Body of pancreas (tissue), 4 donors: Measurements from ENCODE around the gene RBM20. TPM values are rescaled to one million over a fixed set of nuclear protein-coding genes. Genes with fewer than 3 reads are reported as not detected.

Source experiments
- ATAC-seq: fragments of 150-250 bp; one replicate; pipeline ENCODE4 v1.9.1; 2016
- DNase-seq, 4 donors: peaks; one replicate each; pipeline ENCODE4 v3.0.0-alpha.2; 2019
- H3K27ac ChIP-seq, 4 donors: fragments of 200-600 bp; sonication (generic); 1 replicate in 3 of 4; 2 replicates in 1 of 4; pipeline versions ENCODE4 v1.5.1 to v1.6.1; 2016 to 2019; ENCODE audit warnings: mild to moderate bottlenecking in 1 of 4, mixed read lengths in 1 of 4, moderate library complexity in 1 of 4
- H3K27me3 ChIP-seq, 2 donors: fragments of 200-600 bp; sonication (generic); one replicate each; pipeline ENCODE4 v1.6.0; 2016; ENCODE audit warnings: mild to moderate bottlenecking in 1 of 2
- H3K36me3 ChIP-seq, 2 donors: fragments of 200-600 bp; sonication (generic); replicated peaks in 1 of 2; 2 replicates each; pipeline ENCODE4 v1.5.1; 2016; ENCODE audit warnings: low read depth in 2 of 2; ENCODE audit not compliant: insufficient read depth in 1 of 2
- H3K4me1 ChIP-seq: fragments of 200-600 bp; sonication (generic); one replicate; pipeline ENCODE4 v1.6.0; 2016
- H3K4me3 ChIP-seq, 2 donors: fragments of 200-600 bp; sonication (generic); 1 replicate in 1 of 2; 2 replicates in 1 of 2; pipeline ENCODE4 v1.5.1; 2016 to 2019
- H3K9me3 ChIP-seq, 3 donors: fragments of 200-600 bp; sonication (generic); 1 replicate in 2 of 3; 2 replicates in 1 of 3; pipeline ENCODE4 v1.5.1; 2016
- POLR2A ChIP-seq, 3 donors: fragments of 450-650 bp; IDR thresholded peaks; one replicate each; pipeline ENCODE4 v1.6.1; 2016; ENCODE audit warnings: antibody characterized with exemption in 3 of 3, mild to moderate bottlenecking in 2 of 3
- WGBS, 2 donors: methylation state at CpG; one replicate each; pipeline ENCODE4 v1.1.5; 2017; 5-methylcytosine and 5-hydroxymethylcytosine counted together
- intact Hi-C: fragments of 100-400 bp; cut with DNase I; formaldehyde crosslinking; loops from one replicate; pipeline ENCODE4 v1.15.1; 2023
- total RNA-seq, 2 donors: library from RNA; depleted of rRNA; stranded (reverse); fragments of >200 nt; gene quantifications; one replicate each; pipeline ENCODE4 v1.1.0, GENCODE V29; 2016
- TF ChIP-seq, protein P1 (sequence below), 7 experiments: fragments of 450-650 bp in 4 of 7; fragments of 200-600 bp in 3 of 7; sonication (generic) in 3 of 7; IDR thresholded peaks; one replicate each; pipeline ENCODE4 v1.5.1; 2016 to 2019; ENCODE audit warnings: antibody characterized with exemption in 7 of 7

Gene RBM20
- total RNA-seq, 2 donors from 2014 or later: 14.5 to 39.4 TPM

- no peak for ATAC-seq
- H3K36me3 ChIP-seq: no peaks in the 10 kb centered on the region
- H3K27ac ChIP-seq: peak overlapping the region; percentile 70 to 98 (median 94)
- 52 to 68% methylated on average over 7 of the region's 7 CpGs for WGBS, 2 donors
- peaks cover 98% of the 10 kb centered on the region for H3K4me1 ChIP-seq
- H3K9me3 ChIP-seq: no peaks in the 10 kb centered on the region
- intact Hi-C loops: no loop called here
- no peak for DNase-seq
- no peak overlapping the region for H3K4me3 ChIP-seq
- TF ChIP-seq, protein P1, sequence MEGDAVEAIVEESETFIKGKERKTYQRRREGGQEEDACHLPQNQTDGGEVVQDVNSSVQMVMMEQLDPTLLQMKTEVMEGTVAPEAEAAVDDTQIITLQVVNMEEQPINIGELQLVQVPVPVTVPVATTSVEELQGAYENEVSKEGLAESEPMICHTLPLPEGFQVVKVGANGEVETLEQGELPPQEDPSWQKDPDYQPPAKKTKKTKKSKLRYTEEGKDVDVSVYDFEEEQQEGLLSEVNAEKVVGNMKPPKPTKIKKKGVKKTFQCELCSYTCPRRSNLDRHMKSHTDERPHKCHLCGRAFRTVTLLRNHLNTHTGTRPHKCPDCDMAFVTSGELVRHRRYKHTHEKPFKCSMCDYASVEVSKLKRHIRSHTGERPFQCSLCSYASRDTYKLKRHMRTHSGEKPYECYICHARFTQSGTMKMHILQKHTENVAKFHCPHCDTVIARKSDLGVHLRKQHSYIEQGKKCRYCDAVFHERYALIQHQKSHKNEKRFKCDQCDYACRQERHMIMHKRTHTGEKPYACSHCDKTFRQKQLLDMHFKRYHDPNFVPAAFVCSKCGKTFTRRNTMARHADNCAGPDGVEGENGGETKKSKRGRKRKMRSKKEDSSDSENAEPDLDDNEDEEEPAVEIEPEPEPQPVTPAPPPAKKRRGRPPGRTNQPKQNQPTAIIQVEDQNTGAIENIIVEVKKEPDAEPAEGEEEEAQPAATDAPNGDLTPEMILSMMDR (IDR thresholded peaks at IDR 0.05): no peak
- TF ChIP-seq POLR2A (IDR thresholded peaks at IDR 0.05): no peak
- H3K27me3 ChIP-seq: no peaks in the 10 kb centered on the region
Measured at GRCh38 chr10:110842326-110842904, 198.3 kb downstream of the RBM20 start.

GRCh38 chr10:110843031-110843430, 198.9 kb downstream of the RBM20 start:
- Histone ChIP-seq H3K27ac (peak overlapping the region; percentile 70 to 98 (median 94)), H3K9me3 (no peaks in the 10 kb centered on the region), H3K27me3 (no peaks in the 10 kb centered on the region), H3K4me1 (peaks cover 98% of the 10 kb centered on the region), H3K4me3 (no peak overlapping the region), H3K36me3 (no peaks in the 10 kb centered on the region)
- DNase-seq (no peak), ATAC-seq (no peak)
- intact Hi-C loops: no loop called here
- TF ChIP-seq, protein P1 (IDR thresholded peaks at IDR 0.05): no peak
- no peak for TF ChIP-seq POLR2A (IDR thresholded peaks at IDR 0.05)
- 34 to 45% methylated on average over 2 of the region's 2 CpGs for WGBS, 2 donors

DNA sequence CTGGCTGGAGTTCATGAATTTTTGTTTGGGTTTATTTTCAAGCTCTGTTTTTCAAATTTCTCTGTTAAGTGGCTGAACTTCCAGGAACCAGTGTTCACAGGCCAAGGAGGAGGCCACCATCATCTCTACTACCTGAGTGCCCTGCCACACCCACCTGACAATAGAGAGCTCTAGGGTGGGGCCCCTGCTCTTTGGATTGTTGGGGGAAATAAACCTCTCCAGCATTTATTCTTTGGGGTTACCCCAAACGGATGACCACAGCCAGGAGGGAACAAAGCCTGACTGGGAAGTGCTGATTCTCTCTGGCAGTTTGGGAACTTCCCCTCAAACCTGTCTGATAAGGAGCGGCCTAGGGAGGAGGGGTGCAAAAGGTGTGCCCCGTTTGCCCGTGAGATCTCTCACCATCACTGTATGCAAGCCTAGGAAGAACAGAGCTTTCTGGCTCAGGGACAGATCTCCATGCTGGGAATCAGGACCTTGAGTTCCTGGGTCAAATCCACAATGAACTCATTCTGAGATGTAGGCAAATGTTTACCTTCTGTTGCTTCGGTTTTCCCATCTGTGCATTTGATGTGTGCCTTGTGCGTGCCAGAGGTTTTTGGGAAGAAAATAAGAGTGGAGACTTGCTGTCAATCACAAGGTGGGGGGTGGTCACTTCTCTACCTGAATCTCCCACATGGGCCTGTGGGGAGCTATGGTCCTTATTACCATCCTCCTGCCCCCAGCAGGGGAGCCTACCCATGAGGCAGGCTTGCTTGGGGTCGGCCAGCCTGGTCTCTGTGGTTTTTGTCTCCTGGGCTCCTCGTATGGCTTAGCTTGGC, 199.9 kb downstream of the RBM20 start:
- DNase-seq (peak; percentile 64 to 87 (median 73)), ATAC-seq (peak; percentile 21)
- 28 to 33% methylated on average over 8 of the region's 8 CpGs for WGBS, 2 donors
- intact Hi-C loops: no loop called here
- TF ChIP-seq, protein P1 (IDR thresholded peaks at IDR 0.05): no peak
- peak in 1 of 3 donors; percentile 14 for TF ChIP-seq POLR2A (IDR thresholded peaks at IDR 0.05)
- H3K9me3 ChIP-seq: no peaks in the 10 kb centered on the region
- H3K4me3 ChIP-seq: no peak overlapping the region
- H3K36me3 ChIP-seq: no peaks in the 10 kb centered on the region
- no peaks in the 10 kb centered on the region for H3K27me3 ChIP-seq
- H3K27ac ChIP-seq: peak overlapping the region; percentile 83 to 98 (median 94)
- peaks cover 98% of the 10 kb centered on the region for H3K4me1 ChIP-seq

GRCh38 chr10:110844617-110844881, 200.4 kb downstream of the RBM20 start:
- ATAC-seq (no peak), DNase-seq (no peak)
- Histone ChIP-seq H3K27ac (peak overlapping the region; percentile 83 to 98 (median 94)), H3K9me3 (no peaks in the 10 kb centered on the region), H3K27me3 (no peaks in the 10 kb centered on the region), H3K4me1 (peaks cover 97% of the 10 kb centered on the region), H3K36me3 (no peaks in the 10 kb centered on the region), H3K4me3 (no peak overlapping the region)
- TF ChIP-seq, protein P1 (IDR thresholded peaks at IDR 0.05): no peak
- no peak for TF ChIP-seq POLR2A (IDR thresholded peaks at IDR 0.05)
- 57 to 67% methylated on average over 4 of the region's 4 CpGs for WGBS, 2 donors
- intact Hi-C loops: no loop called here
